GM18526 (cell line): ENCODE results near the gene MEIS2.

Experiments used
- POLR2A ChIP-seq: IDR thresholded peaks from 3 replicates; pipeline ENCODE4 v1.6.1; 2011; ENCODE audit not compliant: insufficient read length; ENCODE audit errors: extremely low read depth

The MEIS2 gene

GRCh38 chr15:36893276-36893675 is 207.1 kb downstream of the MEIS2 start:
- no peak for TF ChIP-seq POLR2A

- TF ChIP-seq POLR2A, result no peak
These were observed 212.0 kb downstream of the MEIS2 start for GRCh38 chr15:36888011-36888992.

- TF ChIP-seq POLR2A, result no peak
These were observed 213.0 kb downstream of the MEIS2 start for GRCh38 chr15:36887214-36887961.

DNA sequence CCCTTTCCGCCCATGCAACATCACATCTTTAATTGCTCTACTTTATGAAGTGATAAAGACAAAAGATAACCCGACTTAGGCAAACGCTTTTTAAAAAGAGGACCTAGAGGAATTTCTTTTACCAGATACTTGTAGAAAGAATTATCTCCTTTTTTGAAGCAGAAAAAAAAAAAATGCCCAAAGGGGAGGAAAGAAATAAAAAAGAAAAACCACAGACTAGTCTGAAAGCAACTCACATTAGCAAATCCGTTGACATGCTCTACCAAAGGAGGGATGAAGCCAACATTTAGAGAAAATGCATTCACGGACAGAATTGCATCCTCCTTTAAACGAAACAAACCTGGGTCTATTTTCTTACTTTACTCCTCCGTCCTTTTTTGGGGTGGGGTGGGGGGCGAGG is 213.6 kb downstream of the MEIS2 start:
- TF ChIP-seq POLR2A, result no peak

DNA sequence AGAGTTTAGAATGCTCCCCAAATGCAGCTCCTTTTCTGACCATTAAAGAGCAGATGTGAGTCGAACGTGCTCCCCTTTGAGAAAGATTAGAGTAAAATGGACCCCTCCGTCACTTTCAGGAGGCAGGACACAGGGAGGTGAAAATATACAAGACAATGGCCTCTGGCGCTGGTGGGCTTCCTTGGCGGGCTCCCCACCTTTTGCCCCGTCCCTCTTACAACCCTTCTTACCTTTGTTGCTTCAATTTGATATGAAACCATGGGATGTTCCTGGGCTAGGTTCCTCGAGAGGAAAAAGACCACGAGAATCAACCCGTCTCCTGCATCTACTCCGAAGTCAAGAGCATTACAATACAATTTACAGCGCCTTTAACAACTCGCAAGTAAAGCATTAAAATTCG is 214.2 kb downstream of the MEIS2 start:
- TF ChIP-seq POLR2A, result no peak

- TF ChIP-seq POLR2A, result no peak
These were observed 214.6 kb downstream of the MEIS2 start for GRCh38 chr15:36885771-36886170.

DNA sequence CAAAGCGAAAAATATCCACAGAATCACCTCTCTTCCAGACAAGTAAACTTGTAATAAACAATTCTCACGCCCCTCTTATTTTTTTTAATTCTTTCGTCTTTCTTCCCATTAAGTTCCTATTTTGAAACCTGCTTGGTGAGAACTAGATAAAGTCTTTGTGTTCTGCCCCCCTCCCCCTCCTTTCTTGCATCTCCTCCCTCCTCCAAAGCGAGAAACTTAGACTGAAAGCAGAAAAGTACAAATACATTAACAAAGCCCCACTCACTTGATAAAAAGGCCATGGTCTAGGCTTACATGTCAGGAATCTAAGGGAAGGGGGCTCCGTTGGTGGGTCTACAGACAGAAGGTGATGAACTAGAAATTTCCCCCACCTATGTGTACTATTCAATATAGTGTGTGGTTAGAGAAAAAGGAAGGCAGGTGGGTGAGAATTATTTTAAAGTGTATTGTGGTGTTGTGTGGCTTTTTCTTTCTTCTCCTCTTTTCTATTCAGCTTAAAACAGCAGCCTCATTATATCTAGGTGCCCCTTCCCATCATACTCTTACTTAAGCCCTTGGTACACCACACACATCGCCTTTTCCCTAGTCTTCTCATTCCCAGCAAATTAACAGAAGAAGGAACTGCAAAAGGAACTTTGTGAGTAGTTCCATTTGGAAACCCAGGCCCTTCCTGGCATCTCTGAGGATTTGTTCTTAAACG is 215.3 kb downstream of the MEIS2 start:
- no peak for TF ChIP-seq POLR2A

GRCh38 chr15:36884518-36884875 is 215.9 kb downstream of the MEIS2 start:
- TF ChIP-seq POLR2A, result no peak

DNA sequence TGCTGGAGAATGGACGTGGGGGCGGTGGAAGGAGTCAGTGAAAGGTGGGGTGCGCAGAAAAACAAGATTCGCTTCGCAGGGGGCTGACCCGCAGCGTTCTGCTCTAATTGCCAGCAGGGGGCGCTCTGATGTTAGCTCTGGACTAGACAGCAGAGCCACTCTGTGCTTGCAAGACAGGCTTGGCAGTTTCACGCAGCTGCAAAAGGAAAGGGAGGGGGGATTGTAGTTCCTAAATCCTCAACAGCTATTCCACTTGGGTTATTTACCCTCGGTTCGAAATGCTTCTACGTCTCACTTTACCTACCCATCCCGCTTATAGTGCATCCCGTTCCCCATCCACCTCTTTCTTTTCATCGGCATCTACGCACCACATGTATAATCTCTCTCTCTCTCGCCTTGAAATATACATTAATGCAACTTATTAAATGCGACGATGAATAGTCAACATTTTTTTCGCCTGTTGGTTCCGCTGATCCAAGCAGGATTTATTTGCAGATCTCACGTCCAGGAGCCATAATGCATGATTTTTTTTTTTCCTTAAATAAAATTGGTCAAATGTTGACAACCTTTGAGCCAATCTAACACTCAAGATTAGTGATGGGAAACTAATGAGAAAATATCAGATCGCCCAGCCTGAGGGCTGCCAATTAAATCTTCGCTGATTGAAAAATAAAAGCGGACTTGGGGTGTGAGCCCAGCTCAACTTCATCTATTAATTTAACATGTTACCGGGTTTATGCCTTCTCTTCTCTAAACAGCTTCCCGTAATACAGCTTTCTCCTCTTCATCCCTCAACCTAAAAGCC is 216.4 kb downstream of the MEIS2 start:
- no peak for TF ChIP-seq POLR2A

- TF ChIP-seq POLR2A, result no peak
These were observed 217.7 kb downstream of the MEIS2 start for GRCh38 chr15:36882487-36883131.

DNA sequence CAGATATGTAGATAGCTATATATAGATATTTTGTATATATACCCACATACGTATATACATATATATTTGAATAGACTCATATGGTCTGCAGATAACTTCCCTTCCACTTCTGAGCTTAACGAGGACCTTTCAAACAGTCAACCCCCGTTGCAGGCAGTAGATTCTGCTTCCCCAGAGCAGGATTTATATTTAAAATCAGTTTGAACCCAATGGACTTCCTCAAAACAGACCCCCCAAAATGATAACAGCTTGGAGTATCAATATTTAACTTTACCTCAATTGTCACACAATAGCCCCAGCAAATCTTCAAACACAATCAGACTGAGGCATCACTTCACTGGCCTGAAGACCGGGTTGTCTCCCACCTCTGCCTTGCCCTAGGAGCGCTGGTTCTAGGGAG is 218.3 kb downstream of the MEIS2 start:
- TF ChIP-seq POLR2A, result no peak

- no peak for TF ChIP-seq POLR2A
These were observed 218.8 kb downstream of the MEIS2 start for GRCh38 chr15:36881516-36881915.

- TF ChIP-seq POLR2A, result no peak
These were observed 219.4 kb downstream of the MEIS2 start for GRCh38 chr15:36880913-36881460.
